ENCODE data around the gene EPHA8. TPM values are rescaled to one million over a fixed set of nuclear protein-coding genes. Genes with fewer than 3 reads are reported as not detected.

The EPHA8 gene
- total and polyA plus RNA-seq, 9 of the 15 experiments (the other 6 are each of a cell fraction or from before 2014, with no cell fraction given), result not detected

DNA sequence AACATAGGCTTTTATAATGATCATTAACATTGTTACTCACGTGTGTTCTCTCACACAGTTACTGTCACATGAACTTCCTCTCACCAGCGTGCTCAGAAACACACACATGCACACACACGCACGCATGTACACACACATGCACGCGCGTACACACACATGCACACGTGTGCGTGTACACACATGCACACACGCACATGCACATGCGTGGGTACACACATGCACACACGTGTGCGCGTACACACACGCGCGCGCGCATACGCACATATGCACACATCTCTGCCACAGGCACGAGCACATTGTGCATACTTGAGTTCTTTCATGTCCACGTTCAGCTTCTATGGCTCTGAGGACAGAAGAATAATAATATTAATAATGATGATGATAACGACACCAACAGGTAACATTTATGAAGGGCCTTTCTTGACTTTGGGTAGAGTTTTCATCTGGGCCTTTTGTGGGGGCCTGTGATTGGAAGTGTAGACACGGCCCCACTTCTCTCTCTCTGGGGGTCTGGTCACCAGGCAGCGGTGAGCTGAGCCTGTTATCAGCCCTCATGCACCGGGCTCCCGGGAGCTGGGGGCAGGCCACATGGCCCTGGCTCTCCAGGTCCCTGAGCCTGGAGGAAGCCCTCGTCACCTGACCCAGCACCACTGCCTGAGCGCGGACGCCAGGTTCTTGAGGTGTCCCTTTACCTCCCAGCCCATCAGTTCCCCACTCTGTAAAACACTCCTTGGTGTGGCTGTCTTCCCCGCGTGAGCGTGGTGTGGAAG is 7.0 kb downstream of the EPHA8 start:
- Histone ChIP-seq H2AFZ (ENCODE audit: low read depth, low read length) (no peak overlapping the region), H3K27me3 (ENCODE audit: control insufficient read depth in 2 of 2, insufficient read depth in 2 of 2, low read length in 2 of 2) (peaks cover 24 to 87% of the 10 kb centered on the region in 2 experiments; a peak in 4 of 5 replicates), H3K4me3 (no peak overlapping the region), H3K36me3 (ENCODE audit: control insufficient read depth, insufficient read depth, low read length) (no peaks in the 10 kb centered on the region), H3K27ac (ENCODE audit: extremely low read depth, low read depth, low read length) (no peak overlapping the region), H3K4me2 (ENCODE audit: insufficient read depth, low read length) (no peak overlapping the region), H3K79me2 (ENCODE audit: control insufficient read depth, insufficient read depth, low read length) (no peaks in the 10 kb centered on the region), H3K9ac (ENCODE audit: insufficient read depth in 1 of 2, low read depth in 2 of 2, low read length in 2 of 2) (no peak overlapping the region), H3K4me1 (replicated peaks in 1 of 2; ENCODE audit: control insufficient read depth in 2 of 2, insufficient read depth in 2 of 2, low read length in 2 of 2) (peaks cover 0 to 5% of the 10 kb centered on the region in 2 experiments; a peak in 1 of 5 replicates), H3K9me3 (replicated peaks; ENCODE audit: control insufficient read depth, insufficient read depth, low read depth, low read length) (no peaks in the 10 kb centered on the region), H4K20me1 (replicated peaks; ENCODE audit: control insufficient read depth, insufficient read depth, low read length) (peaks cover 15% of the 10 kb centered on the region), H3K9me1 (ENCODE audit: control insufficient read depth, insufficient read depth, low read length) (no peaks in the 10 kb centered on the region)
- ChIA-PET CTCF (ENCODE audit: low intra/inter-chr PET ratio) (no interaction called here), POLR2A (interaction anchor here (0.7 kb wide), 1 partner anchor 13 kb away, joined by 3 read pairs; no protein-coding TSS in a partner anchor)
- ATAC-seq (no peak), FAIRE-seq (no peak), DNase-seq (ENCODE audit: extremely low read depth in 1 of 4, low spot score in 3 of 4) (no peak)
- TF ChIP-seq CTCF (IDR thresholded peaks at IDR 0.05 in 2 of 3, conservative IDR thresholded peaks at IDR 0.05 in 1 of 3; ENCODE audit: insufficient read depth in 2 of 3, low read depth in 1 of 3, low read length in 3 of 3), result no peak
- TF ChIP-seq NCOA1 (IDR thresholded peaks at IDR 0.05; ENCODE audit: low read depth), result no peak
- TF ChIP-seq MAX (CRISPR knock-in tag; IDR thresholded peaks at IDR 0.05), result peak; percentile 59
- peak; percentile 87; the same call in 1 of the 2 replicates for TF ChIP-seq ARID2 (IDR thresholded peaks at IDR 0.05)
- peak in 1 of 2 experiments; percentile 98; a peak in 2 of 4 replicates for TF ChIP-seq KDM1A (IDR thresholded peaks at IDR 0.05)
- TF ChIP-seq NCOR1 (IDR thresholded peaks at IDR 0.05), result peak; percentile 27; the same call in 1 of the 2 replicates
- BruUV-seq (replicated peaks), result no TSS peak
- 27% methylated on average over 34 of the region's 34 CpGs for WGBS (ENCODE audit: insufficient coverage, low coverage, missing lambda C conversion rate)
- in situ Hi-C loops (cut with MboI) (no loop called here), intact Hi-C loops (cut with micrococcal nuclease) (no loop called here)

Measured in K562 (cell line).